ENCODE measurements around the gene ZNF705A. TPM values are rescaled to one million over a fixed set of nuclear protein-coding genes. Genes with fewer than 3 reads are reported as not detected.
"Not testable (repeated sequence)": the region's sequence is repeated elsewhere in the genome, so short reads cannot be mapped to it uniquely, and the experiment has no call there.

Gene ZNF705A
- total RNA-seq (not detected), total RNA-seq (0 to 0.07 (median 0) reads per million in 29 experiments)
- total RNA-seq (2013), result not detected

GRCh38 chr12:8156845-8157244 lies at the start of gene ZNF705A:
Gene ZNF705A (plus strand): TSS chr12:8157015. CDS start chr12:8172626, 15,611 bp downstream.
- no CpG with 5 or more reads among the region's 3 CpGs for WGBS (ENCODE audit: insufficient coverage)
- Histone ChIP-seq H3K4me1 (ENCODE audit: control insufficient read depth in 1 of 2, extremely low read depth in 1 of 2, insufficient read depth in 2 of 2, low read length in 2 of 2) (peaks cover 7 to 28% of the 10 kb centered on the region in 2 experiments), H3K27me3 (replicated peaks in 1 of 2; ENCODE audit: control insufficient read depth in 2 of 2, extremely low read depth in 1 of 2, insufficient read depth in 2 of 2, low read length in 1 of 2) (peaks cover 0 to 4% of the 10 kb centered on the region in 2 experiments), H3K9me3 (no peaks in the 10 kb centered on the region), H3K27ac (ENCODE audit: low read length) (no peak within 1 kb of the TSS), H3K4me3 (ENCODE audit: control insufficient read depth in 1 of 2, extremely low read depth in 1 of 2, low read length in 1 of 2) (no peak within 1 kb of the TSS), H3K36me3 (ENCODE audit: control insufficient read depth in 2 of 2, extremely low read depth in 1 of 2, insufficient read depth in 1 of 2, low read length in 1 of 2) (no peaks in the 10 kb centered on the region)
- peaks cover 24 to 34% (median 30%) of the 10 kb centered on the region in 3 donors for H3K4me1 Mint-ChIP-seq
- no peak within 1 kb of the TSS for H3K27ac Mint-ChIP-seq
- no peak for ATAC-seq (replicated peaks in 1 of 4)
- POLR2A ChIA-PET, result no interaction called here
- peaks cover 6 to 15% of the 10 kb centered on the region in 2 donors for H3K27me3 Mint-ChIP-seq
- H3K36me3 Mint-ChIP-seq, result no peaks in the 10 kb centered on the region
- H3K4me3 Mint-ChIP-seq, result no peak within 1 kb of the TSS
- DNase-seq, result no peak
- H3K9me3 Mint-ChIP-seq, result no peaks in the 10 kb centered on the region
- CTCF ChIA-PET, result no interaction called here

GRCh38 chr12:8108808-8109398 lies 47.9 kb upstream of the ZNF705A start:
- ATAC-seq (replicated peaks in 1 of 4), result peak; percentile 64 to 83 (median 80)
- H3K27me3 ChIP-seq (replicated peaks in 1 of 2; ENCODE audit: control insufficient read depth in 2 of 2, extremely low read depth in 1 of 2, insufficient read depth in 2 of 2, low read length in 1 of 2), result no peaks in the 10 kb centered on the region
- H3K4me1 ChIP-seq (ENCODE audit: control insufficient read depth in 1 of 2, extremely low read depth in 1 of 2, insufficient read depth in 2 of 2, low read length in 2 of 2), result no peaks in the 10 kb centered on the region
- Mint-ChIP-seq H3K4me3 (no peak overlapping the region), H3K27me3 (no peaks in the 10 kb centered on the region), H3K27ac (peak overlapping the region in 1 of 2 donors; percentile 47), H3K36me3 (peaks cover 39% of the 10 kb centered on the region), H3K4me1 (peaks cover 0 to 4% (median 4%) of the 10 kb centered on the region in 3 donors), H3K9me3 (peaks cover 0 to 3% (median 0%) of the 10 kb centered on the region in 3 donors)
- H3K9me3 ChIP-seq, result no peaks in the 10 kb centered on the region
- H3K4me3 ChIP-seq (ENCODE audit: control insufficient read depth in 1 of 2, extremely low read depth in 1 of 2, low read length in 1 of 2), result no peak overlapping the region
- no peak overlapping the region for H3K27ac ChIP-seq (ENCODE audit: low read length)
- ChIA-PET CTCF (interaction anchor here (0.6 to 1.5 kb wide), 9 partner anchors 10 to 245 kb away, joined by 3 to 12 read pairs (median 4); no protein-coding TSS in a partner anchor), POLR2A (interaction anchor here in 1 of 2 donors (0.6 kb wide), 1 partner anchor 48 kb away, joined by 3 read pairs; no protein-coding TSS in a partner anchor)
- peak; percentile 47 to 86 (median 71) for DNase-seq
- no CpG with 5 or more reads among the region's 3 CpGs for WGBS (ENCODE audit: insufficient coverage)
- peaks cover 0 to 7% of the 10 kb centered on the region in 2 donors for H3K36me3 ChIP-seq (ENCODE audit: control insufficient read depth in 2 of 2, extremely low read depth in 1 of 2, insufficient read depth in 1 of 2, low read length in 1 of 2)

GRCh38 chr12:8113117-8113516 lies 43.7 kb upstream of the ZNF705A start:
- H3K36me3 ChIP-seq (ENCODE audit: control insufficient read depth in 2 of 2, extremely low read depth in 1 of 2, insufficient read depth in 1 of 2, low read length in 1 of 2); H3K27ac Mint-ChIP-seq; H3K4me3 ChIP-seq (ENCODE audit: control insufficient read depth in 1 of 2, extremely low read depth in 1 of 2, low read length in 1 of 2); ATAC-seq (replicated peaks in 1 of 4); H3K9me3 ChIP-seq; H3K4me1 ChIP-seq (ENCODE audit: control insufficient read depth in 1 of 2, extremely low read depth in 1 of 2, insufficient read depth in 2 of 2, low read length in 2 of 2); H3K4me1 Mint-ChIP-seq; CTCF ChIA-PET; H3K27me3 ChIP-seq (replicated peaks in 1 of 2; ENCODE audit: control insufficient read depth in 2 of 2, extremely low read depth in 1 of 2, insufficient read depth in 2 of 2, low read length in 1 of 2); H3K27me3 Mint-ChIP-seq; DNase-seq; H3K4me3 Mint-ChIP-seq; H3K27ac ChIP-seq (ENCODE audit: low read length); H3K9me3 Mint-ChIP-seq: not testable (repeated sequence)
- peaks cover 27% of the 10 kb centered on the region for H3K36me3 Mint-ChIP-seq
- POLR2A ChIA-PET, result interaction anchor here in 1 of 2 donors (0.6 kb wide), 1 partner anchor 1850 kb away, joined by 3 read pairs; no protein-coding TSS in a partner anchor
- WGBS (ENCODE audit: insufficient coverage), result 100% methylated on average over 1 of the region's 4 CpGs

- no peak overlapping the region for H3K27ac ChIP-seq (ENCODE audit: low read length)
- H3K27ac Mint-ChIP-seq, result no peak overlapping the region
- WGBS (ENCODE audit: insufficient coverage), result 100% methylated on average over 3 of the region's 4 CpGs
- H3K9me3 ChIP-seq, result no peaks in the 10 kb centered on the region
- peaks cover 0 to 7% (median 5%) of the 10 kb centered on the region in 3 donors for H3K4me1 Mint-ChIP-seq
- H3K4me3 ChIP-seq (ENCODE audit: control insufficient read depth in 1 of 2, extremely low read depth in 1 of 2, low read length in 1 of 2), result no peak overlapping the region
- no peaks in the 10 kb centered on the region for H3K4me1 ChIP-seq (ENCODE audit: control insufficient read depth in 1 of 2, extremely low read depth in 1 of 2, insufficient read depth in 2 of 2, low read length in 2 of 2)
- no peak overlapping the region for H3K4me3 Mint-ChIP-seq
- no peaks in the 10 kb centered on the region for H3K27me3 Mint-ChIP-seq
- no peaks in the 10 kb centered on the region for H3K27me3 ChIP-seq (replicated peaks in 1 of 2; ENCODE audit: control insufficient read depth in 2 of 2, extremely low read depth in 1 of 2, insufficient read depth in 2 of 2, low read length in 1 of 2)
- DNase-seq (no peak), ATAC-seq (replicated peaks in 1 of 4) (no peak)
- no peaks in the 10 kb centered on the region for H3K36me3 ChIP-seq (ENCODE audit: control insufficient read depth in 2 of 2, extremely low read depth in 1 of 2, insufficient read depth in 1 of 2, low read length in 1 of 2)
- ChIA-PET POLR2A (no interaction called here), CTCF (interaction anchor here in 1 of 2 donors (1.1 to 1.7 kb wide), 2 partner anchors 9 to 11 kb away, joined by 3 to 5 read pairs; no protein-coding TSS in a partner anchor)
- no peaks in the 10 kb centered on the region for H3K9me3 Mint-ChIP-seq
- H3K36me3 Mint-ChIP-seq, result peaks cover 43% of the 10 kb centered on the region
These were observed 36.6 kb upstream of the ZNF705A start for GRCh38 chr12:8120072-8120713.

- Mint-ChIP-seq H3K9me3 (no peaks in the 10 kb centered on the region), H3K36me3 (peaks cover 39% of the 10 kb centered on the region), H3K27ac (peak within 1 kb of the TSS; percentile 3 to 30), H3K4me1 (peaks cover 17 to 20% (median 19%) of the 10 kb centered on the region in 3 donors), H3K27me3 (no peaks in the 10 kb centered on the region), H3K4me3 (no peak within 1 kb of the TSS)
- POLR2A ChIA-PET, result no interaction called here
- WGBS (ENCODE audit: insufficient coverage), result 53% methylated on average over 2 of the region's 5 CpGs
- Histone ChIP-seq H3K4me1 (ENCODE audit: control insufficient read depth in 1 of 2, extremely low read depth in 1 of 2, insufficient read depth in 2 of 2, low read length in 2 of 2) (peaks cover 4% of the 10 kb centered on the region in 2 experiments), H3K27me3 (replicated peaks in 1 of 2; ENCODE audit: control insufficient read depth in 2 of 2, extremely low read depth in 1 of 2, insufficient read depth in 2 of 2, low read length in 1 of 2) (no peaks in the 10 kb centered on the region), H3K4me3 (ENCODE audit: control insufficient read depth in 1 of 2, extremely low read depth in 1 of 2, low read length in 1 of 2) (no peak within 1 kb of the TSS), H3K27ac (ENCODE audit: low read length) (no peak within 1 kb of the TSS), H3K36me3 (ENCODE audit: control insufficient read depth in 2 of 2, extremely low read depth in 1 of 2, insufficient read depth in 1 of 2, low read length in 1 of 2) (no peaks in the 10 kb centered on the region), H3K9me3 (no peaks in the 10 kb centered on the region)
- DNase-seq (no peak), ATAC-seq (replicated peaks in 1 of 4) (no peak)
- CTCF ChIA-PET, result no interaction called here
These were observed 33.5 kb upstream of the ZNF705A start, which contains the start of gene CLEC4A for GRCh38 chr12:8123124-8123912. Gene CLEC4A (plus strand): TSS chr12:8123617. CDS start chr12:8123879, 262 bp downstream.

GRCh38 chr12:8127138-8127537 lies 29.7 kb upstream of the ZNF705A start:
- Histone ChIP-seq H3K9me3 (no peaks in the 10 kb centered on the region), H3K27ac (ENCODE audit: low read length) (no peak overlapping the region), H3K27me3 (replicated peaks in 1 of 2; ENCODE audit: control insufficient read depth in 2 of 2, extremely low read depth in 1 of 2, insufficient read depth in 2 of 2, low read length in 1 of 2) (no peaks in the 10 kb centered on the region), H3K4me3 (ENCODE audit: control insufficient read depth in 1 of 2, extremely low read depth in 1 of 2, low read length in 1 of 2) (no peak overlapping the region), H3K36me3 (ENCODE audit: control insufficient read depth in 2 of 2, extremely low read depth in 1 of 2, insufficient read depth in 1 of 2, low read length in 1 of 2) (no peaks in the 10 kb centered on the region), H3K4me1 (ENCODE audit: control insufficient read depth in 1 of 2, extremely low read depth in 1 of 2, insufficient read depth in 2 of 2, low read length in 2 of 2) (peaks cover 4% of the 10 kb centered on the region in 2 experiments)
- ATAC-seq (replicated peaks in 1 of 4), result peak; percentile 73 to 95 (median 84)
- 39% methylated on average over 4 of the region's 4 CpGs for WGBS (ENCODE audit: insufficient coverage)
- no peaks in the 10 kb centered on the region for H3K9me3 Mint-ChIP-seq
- H3K4me1 Mint-ChIP-seq, result peaks cover 17 to 20% (median 19%) of the 10 kb centered on the region in 3 donors
- POLR2A ChIA-PET, result interaction anchor here in 1 of 2 donors (0.7 kb wide), 1 partner anchor 61 kb away, joined by 3 read pairs; the partner anchor contains the start of gene C3AR1
- no peak overlapping the region for H3K4me3 Mint-ChIP-seq
- H3K36me3 Mint-ChIP-seq, result peaks cover 26% of the 10 kb centered on the region
- CTCF ChIA-PET, result interaction anchor here (0.8 to 1.0 kb wide), 2 partner anchors 9 kb away, joined by 3 to 6 read pairs; no protein-coding TSS in a partner anchor
- DNase-seq, result peak in 28 of 35 experiments; percentile 2 to 58 (median 16)
- peak overlapping the region; percentile 45 to 60 for H3K27ac Mint-ChIP-seq
- H3K27me3 Mint-ChIP-seq, result no peaks in the 10 kb centered on the region

Measured in T-cell (primary cell).